GM21447 (cell line): ENCODE data around the gene IL1A.
A peak's percentile ranks its signal among the peaks of the same experiment; 100 is the strongest.

Experiments used
- ATAC-seq: cut with Tn5 transposase; IDR thresholded peaks from one replicate; pipeline ENCODE4 v1.9.1; 2021; ENCODE audit not compliant: unreplicated experiment

The IL1A gene

DNA sequence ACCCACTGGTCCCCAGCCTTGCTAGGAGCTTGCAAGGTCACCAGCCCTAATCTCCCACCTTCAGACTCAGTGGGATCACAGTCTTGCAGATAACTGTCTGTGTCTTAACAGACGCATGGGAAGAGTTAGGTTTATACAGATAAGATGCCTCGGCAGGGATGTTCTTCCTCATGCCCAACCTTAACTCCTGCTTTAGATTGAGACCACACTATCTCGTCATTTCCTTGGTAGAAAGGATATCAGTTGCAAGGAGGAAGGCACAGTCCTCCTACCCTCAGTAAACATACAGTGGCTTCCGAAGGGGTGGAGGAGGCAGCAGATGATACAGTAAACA lies 56.3 kb downstream of the IL1A start:
- ATAC-seq = no peak

DNA sequence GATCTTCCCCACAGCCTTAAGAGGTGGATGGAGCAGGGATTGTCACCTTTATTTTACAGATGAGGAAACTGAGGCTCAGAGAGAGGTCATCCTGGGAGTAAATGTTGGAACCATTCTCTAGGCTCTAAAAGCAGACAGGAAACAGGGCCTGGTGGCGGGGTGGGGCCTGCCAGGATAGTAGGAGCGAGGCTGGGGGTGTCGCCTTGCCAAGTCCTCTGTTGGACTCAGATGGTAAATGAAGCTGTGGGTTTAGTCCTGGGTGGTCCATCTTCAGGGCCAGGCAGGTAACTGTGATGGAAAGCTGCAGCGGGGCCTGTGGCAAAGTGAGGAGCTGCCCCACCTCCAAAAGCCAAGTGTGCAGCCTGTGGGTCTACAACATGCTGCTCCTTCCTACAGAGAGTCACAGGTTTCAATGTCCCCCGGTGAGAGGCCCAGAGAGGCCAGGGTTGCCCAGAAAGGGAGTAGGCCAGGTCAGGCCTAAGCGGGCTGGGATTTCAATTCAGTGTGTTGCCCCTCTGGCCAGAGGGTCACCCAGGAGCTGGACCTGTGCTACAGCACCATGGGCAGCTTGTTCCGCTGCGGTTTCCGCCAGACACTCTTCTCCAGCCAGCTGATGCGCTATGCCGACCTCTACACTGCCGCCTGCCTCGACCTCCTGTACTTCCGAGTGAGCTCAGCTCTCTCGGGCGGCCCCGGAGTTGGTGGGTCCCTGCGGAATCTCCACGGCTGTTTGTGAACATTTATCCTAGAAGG lies 56.8 kb downstream of the IL1A start:
- no peak for ATAC-seq

DNA sequence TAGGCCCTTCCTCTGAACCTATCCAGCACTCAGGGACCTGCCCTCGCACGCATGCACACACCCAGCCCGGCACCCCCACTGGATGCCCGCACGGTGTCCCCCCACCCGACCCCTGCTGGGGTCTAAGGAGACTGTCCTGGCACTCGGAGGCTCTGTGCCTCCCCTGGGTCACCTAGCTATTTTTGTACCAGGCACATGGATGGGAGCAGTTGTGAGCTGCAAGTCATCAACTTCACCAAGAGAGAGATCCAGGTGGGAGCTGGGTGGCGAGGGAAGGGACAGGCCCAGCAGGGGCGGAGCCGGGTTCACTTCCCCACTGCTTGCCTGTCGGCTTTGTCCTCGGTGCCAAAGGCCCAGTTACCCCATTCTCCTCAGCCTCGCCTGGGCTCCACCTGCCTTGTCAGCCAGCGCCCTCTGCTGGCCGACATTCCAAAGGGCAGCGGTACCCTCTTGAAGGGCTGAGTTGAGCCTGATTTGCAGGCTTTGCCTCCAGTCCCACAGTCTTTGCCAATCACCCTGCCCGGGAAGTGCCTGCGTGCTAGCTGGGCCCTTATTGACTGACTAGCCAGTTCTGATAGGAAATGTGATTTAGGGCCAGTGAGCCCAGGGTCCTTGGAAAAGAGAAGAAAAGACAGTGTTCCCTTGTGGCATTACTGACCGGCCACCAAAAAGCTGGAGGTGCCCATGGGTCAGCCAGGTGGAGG lies 57.7 kb downstream of the IL1A start:
- ATAC-seq = peak; percentile 72

DNA sequence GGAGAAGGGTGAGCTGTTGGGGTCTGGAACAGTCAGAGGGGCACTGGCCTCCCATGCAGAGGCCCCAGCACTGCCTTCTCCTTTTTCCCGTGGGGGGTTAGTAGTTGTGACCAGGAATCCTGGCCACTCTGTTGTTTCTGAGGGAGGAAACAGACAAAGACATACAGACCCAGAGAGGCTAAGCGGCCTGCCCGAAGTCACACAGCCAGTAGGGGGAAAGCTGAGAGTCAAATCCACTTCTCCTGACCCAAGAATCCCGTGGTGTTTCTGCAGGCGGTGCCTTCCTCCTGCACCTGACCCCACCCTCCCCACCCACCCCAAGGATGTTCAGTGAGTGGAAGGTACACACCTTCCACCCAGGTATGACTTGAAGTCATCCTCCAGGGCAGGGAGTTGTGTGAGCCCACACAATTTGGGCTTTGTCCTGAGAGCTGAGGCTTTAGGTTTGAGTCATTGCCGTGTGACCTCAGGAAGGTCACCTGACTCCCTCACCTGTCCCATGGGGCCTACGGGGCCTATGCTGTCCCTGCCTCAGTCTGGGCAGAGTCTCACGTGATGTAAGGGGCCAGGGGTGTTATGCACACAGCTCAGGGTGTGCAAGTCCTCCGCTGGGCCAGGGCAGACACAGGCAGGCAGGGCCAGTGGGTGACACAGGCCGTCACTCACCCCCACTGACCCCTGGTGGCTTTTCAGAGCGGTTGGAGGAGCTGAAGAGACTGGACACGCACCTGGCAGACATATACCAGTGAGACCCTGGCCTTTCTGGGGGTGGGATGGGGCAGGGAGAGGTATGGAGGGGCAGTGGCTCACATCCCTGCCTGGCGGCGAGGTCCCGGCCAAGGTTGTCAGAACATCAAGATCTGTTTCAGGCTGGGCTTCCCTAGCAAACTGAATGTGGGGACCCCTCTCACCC lies 58.5 kb downstream of the IL1A start:
- peak; percentile 44 for ATAC-seq

DNA sequence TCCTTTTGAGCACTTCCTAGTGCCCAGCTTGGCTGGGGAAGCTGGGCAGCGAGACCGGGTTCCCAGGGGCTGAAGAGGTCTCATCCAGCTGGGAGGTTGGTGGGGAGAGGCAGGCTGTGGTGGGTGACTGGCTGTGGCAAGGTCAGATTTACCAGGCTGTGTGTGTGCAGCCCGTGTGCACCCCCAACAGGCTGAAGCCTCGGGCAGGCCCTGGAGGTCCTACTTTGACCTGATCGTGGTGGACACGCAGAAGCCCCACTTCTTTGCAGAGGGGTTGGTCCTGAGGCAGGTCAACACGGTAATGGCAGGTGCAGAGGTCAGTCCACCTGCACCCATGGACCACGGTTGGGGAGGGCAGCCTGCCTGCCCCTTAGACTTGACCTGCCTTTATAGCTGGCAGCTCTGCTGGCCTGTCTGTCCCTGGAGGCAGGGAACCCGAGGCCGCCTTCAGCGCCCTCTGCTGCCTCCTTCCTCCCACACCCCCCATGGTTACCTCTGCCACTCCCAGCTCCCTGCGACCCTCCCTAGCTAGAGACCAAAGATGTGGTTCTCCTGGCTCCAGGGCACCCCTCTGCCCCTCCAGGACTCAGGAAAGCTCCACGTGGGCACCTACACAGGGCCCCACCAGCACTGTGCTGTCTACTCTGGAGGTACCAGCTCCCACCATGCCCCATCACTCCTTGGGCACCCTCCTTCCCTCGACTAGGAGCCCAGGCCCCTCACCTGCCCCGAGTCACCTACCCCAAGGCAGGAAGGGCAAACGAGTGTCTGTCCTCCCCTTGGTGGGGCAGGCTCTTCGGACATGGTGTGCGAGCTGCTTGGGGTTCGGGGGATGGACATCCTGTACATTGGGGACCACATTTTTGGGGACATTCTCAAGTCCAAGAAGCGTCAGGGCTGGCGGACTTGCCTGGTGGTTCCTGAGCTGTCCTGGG lies 59.4 kb downstream of the IL1A start:
- ATAC-seq = no peak

DNA sequence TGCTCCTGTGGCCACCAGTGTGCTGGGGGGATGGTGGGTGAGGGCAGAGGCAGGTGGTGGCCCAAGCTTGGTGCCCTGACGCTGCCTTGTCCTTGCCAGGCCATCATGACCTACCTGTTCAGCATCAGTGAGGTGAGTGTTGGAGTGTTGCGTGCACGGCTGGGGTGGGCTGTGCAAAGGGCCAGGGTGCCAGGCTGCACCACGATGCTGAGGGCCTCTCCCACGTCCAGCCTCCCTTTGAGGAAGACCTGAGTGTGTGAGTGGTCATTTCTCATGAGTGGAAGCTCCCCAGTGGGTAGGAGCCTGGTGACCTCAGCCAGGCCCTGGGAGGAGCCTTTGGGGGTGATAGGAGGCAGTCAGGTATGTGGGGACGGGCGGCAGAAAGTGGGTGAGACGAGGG lies 60.3 kb downstream of the IL1A start:
- ATAC-seq = no peak
